ENCODE results near the gene SPO11. TPM values are rescaled to one million over a fixed set of nuclear protein-coding genes. Genes with fewer than 3 reads are reported as not detected.

The SPO11 gene
- total and polyA plus RNA-seq, 2 of the 4 experiments (the other 2 are of a cell fraction) = not detected

GRCh38 chr20:57374343-57374930 lies 44.8 kb downstream of the SPO11 start:
- no peak for TF ChIP-seq POLR2A (IDR thresholded peaks at IDR 0.05; ENCODE audit: low read depth, low read length)
- TF ChIP-seq MAZ (IDR thresholded peaks at IDR 0.05; ENCODE audit: borderline replicate concordance, low read depth, low read length) = no peak
- no peak for TF ChIP-seq RFX5 (IDR thresholded peaks at IDR 0.05; ENCODE audit: low read depth, low read length)
- no peak for TF ChIP-seq CTCF (conservative IDR thresholded peaks at IDR 0.05; ENCODE audit: low read depth, low read length)
- TF ChIP-seq RAD21 (IDR thresholded peaks at IDR 0.05; ENCODE audit: low read length) = no peak
- TF ChIP-seq RCOR1 (IDR thresholded peaks at IDR 0.05; ENCODE audit: insufficient replicate concordance, low read length) = no peak
- TF ChIP-seq USF2 (IDR thresholded peaks at IDR 0.05; ENCODE audit: low read depth, low read length) = no peak
- POLR2A ChIA-PET (ENCODE audit: unreplicated experiment) = no interaction called here
- H3K4me2 ChIP-seq (ENCODE audit: low read depth, low read length) = no peak overlapping the region
- H3K27me3 ChIP-seq (ENCODE audit: control insufficient read depth, insufficient read depth, low read length) = no peaks in the 10 kb centered on the region
- H3K9ac ChIP-seq (ENCODE audit: low read depth, low read length) = no peak overlapping the region
- no peaks in the 10 kb centered on the region for H3K4me1 ChIP-seq (ENCODE audit: control insufficient read depth, insufficient read depth, low read length)
- no peak overlapping the region for H2BK20ac ChIP-seq (ENCODE audit: low read depth, low read length)
- no CpG with 5 or more reads among the region's 12 CpGs for WGBS, 2 experiments (ENCODE audit: extremely low coverage in 2 of 2, insufficient read length in 1 of 2)
- no peak overlapping the region for H2AFZ ChIP-seq (replicated peaks; ENCODE audit: low read length, poor library complexity)
- H2AK5ac ChIP-seq (ENCODE audit: low read depth, low read length) = no peak overlapping the region
- dilution Hi-C loops (cut with HindIII; ENCODE audit: low sequenced_read_pairs, unreplicated experiment) (no loop called here), intact Hi-C loops (cut with micrococcal nuclease) (no loop called here), in situ Hi-C loops (cut with MboI; ENCODE audit: low sequenced_read_pairs) (loop anchor here (25.0 kb wide), 1 partner anchor 987 kb away; the partner anchor contains the start of genes AURKA and CSTF1)
- no peak overlapping the region for H4K8ac ChIP-seq (ENCODE audit: low read depth in 2 of 2, low read length in 2 of 2)
- ATAC-seq (ENCODE audit: low read depth) (no peak), DNase-seq (no peak)
- no peak overlapping the region for H2BK15ac ChIP-seq (ENCODE audit: low read depth, low read length)
- BruUV-seq (replicated peaks) = no TSS peak
- H3K9me3 ChIP-seq (ENCODE audit: control insufficient read depth, insufficient read depth, low read length) = no peaks in the 10 kb centered on the region
- no peak overlapping the region for H4K5ac ChIP-seq (ENCODE audit: low read depth, low read length)
- no peak overlapping the region for H2AK9ac ChIP-seq (replicated peaks; ENCODE audit: low read depth, low read length, poor library complexity)
- H3K14ac ChIP-seq (replicated peaks; ENCODE audit: low read depth, low read length) = no peak overlapping the region
- H4K20me1 ChIP-seq (ENCODE audit: insufficient read depth, low read length) = no peaks in the 10 kb centered on the region
- H3K79me1 ChIP-seq (ENCODE audit: low read depth in 1 of 2, low read length in 2 of 2) = no peaks in the 10 kb centered on the region; a peak in 1 of 4 replicates
- no peak overlapping the region for H3K18ac ChIP-seq (ENCODE audit: low read depth, low read length)
- H3K4ac ChIP-seq (ENCODE audit: low read depth, low read length) = no peak overlapping the region
- H3K56ac ChIP-seq (ENCODE audit: extremely low read depth, insufficient read depth, low read length) = no peak overlapping the region
- peaks cover 72% of the 10 kb centered on the region for H3K36me3 ChIP-seq (ENCODE audit: control insufficient read depth, insufficient read depth, low read length)
- H4K91ac ChIP-seq (ENCODE audit: insufficient read depth, low read depth, low read length) = no peak overlapping the region
- no peak overlapping the region for H2BK120ac ChIP-seq (ENCODE audit: low read depth, low read length)
- H3K27ac ChIP-seq (ENCODE audit: insufficient read depth, low read length) = no peak overlapping the region
- H3K4me3 ChIP-seq (ENCODE audit: insufficient read depth, low read depth, low read length) = no peak overlapping the region
- H3K9me1 ChIP-seq (ENCODE audit: insufficient read depth, low read length) = no peaks in the 10 kb centered on the region
- H3K23ac ChIP-seq (ENCODE audit: low read depth, low read length) = no peak overlapping the region
- no peak overlapping the region for H2BK5ac ChIP-seq (ENCODE audit: low read depth, low read length, poor library complexity, severe bottlenecking)
- CTCF ChIA-PET = no interaction called here

Data from IMR-90 (cell line).